Stomach (tissue), 9 donors: ENCODE data around the gene OR2T10. TPM values are rescaled to one million over a fixed set of nuclear protein-coding genes. Genes with fewer than 3 reads are reported as not detected.

Source experiments
- DNase-seq, 2 donors: peaks; one replicate each; pipeline versions ENCODE4 v3.0.0 to v3.0.0-alpha.2; 2013 to 2019
- H3K27ac ChIP-seq, 5 donors: fragments of 200-600 bp in 4 of 5; sonication (generic) in 4 of 5; one replicate each; pipeline ENCODE4 v1.5.1; 2013 to 2019; ENCODE audit warnings: mild to moderate bottlenecking in 1 of 5, moderate library complexity in 1 of 5
- H3K27me3 ChIP-seq, 3 donors: fragments of 200-600 bp; sonication (generic); one replicate each; pipeline ENCODE4 v1.5.1; 2017 to 2019; ENCODE audit warnings: mixed run types in 1 of 3
- H3K36me3 ChIP-seq, 4 donors: fragments of 200-600 bp; sonication (generic); 1 replicate in 3 of 4; 2 replicates in 1 of 4; pipeline ENCODE4 v1.5.1; 2016 to 2019
- H3K4me1 ChIP-seq, 4 donors: fragments of 200-600 bp; sonication (generic); one replicate each; pipeline ENCODE4 v1.5.1; 2016 to 2019
- H3K4me3 ChIP-seq, 4 donors: fragments of 200-600 bp; sonication (generic) in 3 of 4; one replicate each; pipeline ENCODE4 v1.5.1; 2016 to 2019; ENCODE audit warnings: mild to moderate bottlenecking in 1 of 4
- H3K9me3 ChIP-seq, 4 donors: fragments of 200-600 bp; sonication (generic); one replicate each; pipeline ENCODE4 v1.5.1; 2016 to 2019
- EP300 ChIP-seq: sonication (generic); formaldehyde crosslinking; IDR thresholded peaks from one replicate; pipeline ENCODE4 v1.6.1; 2017; ENCODE audit warnings: antibody characterized with exemption
- POLR2A ChIP-seq, 4 donors: fragments of 450-650 bp; IDR thresholded peaks; one replicate each; pipeline ENCODE4 v1.6.1; 2016; ENCODE audit warnings: antibody characterized with exemption in 4 of 4, control low read depth in 2 of 4, mild to moderate bottlenecking in 1 of 4, moderate library complexity in 1 of 4
- POLR2AphosphoS5 ChIP-seq, 3 donors: sonication (generic); formaldehyde crosslinking; IDR thresholded peaks; one replicate each; pipeline ENCODE4 v1.6.1; 2016; ENCODE audit warnings: antibody characterized with exemption in 3 of 3
- WGBS, 5 donors: extraction: QIAGEN DNeasy Blood & Tissue Kit in 3 of 5; methylation state at CpG; one replicate each; pipeline versions ENCODE4 v1.1.5 to v1.1.7; 2013 to 2018; 5-methylcytosine and 5-hydroxymethylcytosine counted together
- intact Hi-C: fragments of 100-400 bp; cut with DNase I; formaldehyde crosslinking; loops from one replicate; pipeline ENCODE4 v1.15.1; 2023; ENCODE audit warnings: low total_unique reads
- polyA plus RNA-seq, 3 donors: library from polyadenylated mRNA; stranded (reverse); fragments of 200-250 nt; gene quantifications; one replicate each; pipeline ENCODE4 v1.2.3, GENCODE V29; 2013
- total RNA-seq, 5 donors: library from RNA; depleted of rRNA; stranded (reverse); fragments of >200 nt; gene quantifications; one replicate each; pipeline versions ENCODE4 v1.1.0 to v1.2.3, GENCODE V29; 2014 to 2016
- TF ChIP-seq, protein P1 (sequence below), 7 experiments: fragments of 450-650 bp in 4 of 7; fragments of 200-600 bp in 3 of 7; sonication (generic) in 3 of 7; IDR thresholded peaks; one replicate each; pipeline ENCODE4 v1.5.1; 2016 to 2019; ENCODE audit warnings: antibody characterized with exemption in 7 of 7, control low read depth in 2 of 7, mild to moderate bottlenecking in 1 of 7
- donor health status: healthy with polysubstance abuse.
- donor health status: Bipolar disorder and iron deficiency.
- donor health status: healthy.

The OR2T10 gene
- total and polyA plus RNA-seq, 8 donors = not detected

DNA sequence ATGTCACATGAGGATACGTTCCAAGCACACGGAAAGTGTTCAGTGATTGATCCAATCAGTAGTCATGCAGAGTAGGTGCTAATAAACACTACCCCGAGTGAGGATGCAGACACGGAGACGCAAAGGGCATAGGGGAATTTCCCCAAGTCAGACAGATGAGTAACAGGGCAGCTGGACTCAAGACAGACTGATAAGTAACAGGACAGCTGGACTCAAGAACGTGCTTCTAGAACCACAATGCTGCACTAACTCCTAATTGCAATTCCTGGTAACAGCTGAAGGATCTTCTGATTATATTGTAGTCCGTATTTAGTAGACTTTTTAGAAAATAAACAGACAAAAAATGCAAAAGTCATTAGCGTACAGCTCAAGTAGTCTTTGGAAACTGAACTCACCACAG, 1.9 kb upstream of the OR2T10 start:
- WGBS, 5 donors = 67 to 79% (median 77%) methylated on average over 8 of the region's 8 CpGs
- DNase-seq = no peak
- TF ChIP-seq EP300 = no peak
- TF ChIP-seq, protein P1, sequence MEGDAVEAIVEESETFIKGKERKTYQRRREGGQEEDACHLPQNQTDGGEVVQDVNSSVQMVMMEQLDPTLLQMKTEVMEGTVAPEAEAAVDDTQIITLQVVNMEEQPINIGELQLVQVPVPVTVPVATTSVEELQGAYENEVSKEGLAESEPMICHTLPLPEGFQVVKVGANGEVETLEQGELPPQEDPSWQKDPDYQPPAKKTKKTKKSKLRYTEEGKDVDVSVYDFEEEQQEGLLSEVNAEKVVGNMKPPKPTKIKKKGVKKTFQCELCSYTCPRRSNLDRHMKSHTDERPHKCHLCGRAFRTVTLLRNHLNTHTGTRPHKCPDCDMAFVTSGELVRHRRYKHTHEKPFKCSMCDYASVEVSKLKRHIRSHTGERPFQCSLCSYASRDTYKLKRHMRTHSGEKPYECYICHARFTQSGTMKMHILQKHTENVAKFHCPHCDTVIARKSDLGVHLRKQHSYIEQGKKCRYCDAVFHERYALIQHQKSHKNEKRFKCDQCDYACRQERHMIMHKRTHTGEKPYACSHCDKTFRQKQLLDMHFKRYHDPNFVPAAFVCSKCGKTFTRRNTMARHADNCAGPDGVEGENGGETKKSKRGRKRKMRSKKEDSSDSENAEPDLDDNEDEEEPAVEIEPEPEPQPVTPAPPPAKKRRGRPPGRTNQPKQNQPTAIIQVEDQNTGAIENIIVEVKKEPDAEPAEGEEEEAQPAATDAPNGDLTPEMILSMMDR (IDR thresholded peaks at IDR 0.05) = no peak
- TF ChIP-seq POLR2AphosphoS5 (IDR thresholded peaks at IDR 0.05) = no peak
- TF ChIP-seq POLR2A (IDR thresholded peaks at IDR 0.05) = no peak
- Histone ChIP-seq H3K27me3 (no peaks in the 10 kb centered on the region), H3K27ac (no peak overlapping the region), H3K4me3 (no peak overlapping the region), H3K36me3 (no peaks in the 10 kb centered on the region), H3K9me3 (peaks cover 0 to 4% (median 0%) of the 10 kb centered on the region in 4 donors), H3K4me1 (no peaks in the 10 kb centered on the region)
- intact Hi-C loops = no loop called here

DNA sequence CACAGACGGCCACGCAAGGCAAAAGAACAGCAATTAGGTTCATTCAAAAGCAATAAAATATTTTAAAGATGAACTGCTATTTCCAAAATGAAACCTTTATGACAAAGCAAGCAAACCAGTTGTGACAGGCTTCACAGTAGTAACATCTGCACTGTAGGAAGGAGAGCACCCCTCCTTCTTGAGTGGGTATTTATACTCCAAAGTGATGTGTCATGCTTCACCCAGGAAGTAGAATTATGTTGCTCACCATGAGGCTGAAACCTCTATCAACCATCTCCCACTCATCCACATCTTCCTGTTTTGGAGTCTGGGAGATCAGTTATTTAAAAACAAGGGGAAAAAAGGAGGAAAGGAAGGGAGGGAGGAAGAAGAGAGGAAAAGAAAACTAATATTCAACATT, 885 bp downstream of the OR2T10 start:
- no peaks in the 10 kb centered on the region for H3K36me3 ChIP-seq
- no peak overlapping the region for H3K4me3 ChIP-seq
- H3K27me3 ChIP-seq = no peaks in the 10 kb centered on the region
- H3K9me3 ChIP-seq = no peaks in the 10 kb centered on the region
- H3K27ac ChIP-seq = no peak overlapping the region
- TF ChIP-seq EP300 (no peak), POLR2A (IDR thresholded peaks at IDR 0.05) (no peak), POLR2AphosphoS5 (IDR thresholded peaks at IDR 0.05) (no peak)
- TF ChIP-seq, protein P1 (IDR thresholded peaks at IDR 0.05) = no peak
- intact Hi-C loops = no loop called here
- DNase-seq = no peak
- H3K4me1 ChIP-seq = no peaks in the 10 kb centered on the region
- WGBS, 5 donors = 64 to 87% (median 76%) methylated on average over 2 of the region's 2 CpGs

DNA sequence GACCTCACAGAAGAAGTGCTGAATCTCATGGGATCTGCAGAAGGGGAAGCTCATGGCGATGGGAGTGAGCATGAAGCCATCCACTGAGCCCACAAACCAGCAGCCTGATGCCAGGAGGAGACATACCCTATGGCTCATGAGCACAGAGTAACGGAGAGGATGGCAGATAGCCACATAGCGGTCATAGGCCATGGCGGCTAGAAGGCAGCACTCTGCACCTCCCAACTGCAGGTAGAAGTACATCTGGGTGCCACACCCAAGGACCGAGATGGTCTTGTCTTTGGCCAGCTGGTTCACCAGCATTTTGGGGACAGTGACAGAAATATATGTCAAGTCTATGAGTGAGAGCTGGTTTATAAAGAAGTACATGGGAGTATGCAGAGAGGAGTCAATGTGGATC, 4.3 kb downstream of the OR2T10 start:
- DNase-seq = no peak
- intact Hi-C loops = no loop called here
- Histone ChIP-seq H3K4me3 (no peak overlapping the region), H3K36me3 (no peaks in the 10 kb centered on the region), H3K4me1 (no peaks in the 10 kb centered on the region), H3K9me3 (no peaks in the 10 kb centered on the region), H3K27me3 (no peaks in the 10 kb centered on the region), H3K27ac (no peak overlapping the region)
- WGBS, 5 donors = 83 to 90% (median 87%) methylated on average over 5 of the region's 5 CpGs
- TF ChIP-seq POLR2A (IDR thresholded peaks at IDR 0.05) (no peak), POLR2AphosphoS5 (IDR thresholded peaks at IDR 0.05) (no peak), EP300 (no peak)

DNA sequence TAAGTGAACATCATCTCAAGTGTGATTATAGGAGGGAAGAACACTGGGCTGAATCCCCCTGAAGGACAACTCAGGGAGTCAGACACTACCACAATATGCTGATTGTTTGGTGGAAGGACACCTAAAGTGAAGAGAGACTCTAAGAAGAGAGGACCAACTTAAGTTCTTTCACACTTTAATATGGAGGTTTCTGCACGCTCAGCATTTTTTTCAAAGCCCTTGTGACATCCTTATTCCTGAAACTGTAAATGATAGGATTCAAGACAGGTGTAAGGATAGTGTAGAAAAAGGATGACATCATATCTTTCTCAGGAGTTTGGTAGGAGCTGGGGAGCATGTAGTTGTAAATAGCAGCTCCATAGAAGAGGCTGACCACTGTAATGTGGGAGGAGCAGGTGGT, 4.8 kb downstream of the OR2T10 start:
- H3K27me3 ChIP-seq = no peaks in the 10 kb centered on the region
- H3K4me3 ChIP-seq = no peak overlapping the region
- TF ChIP-seq POLR2A (IDR thresholded peaks at IDR 0.05) (no peak), EP300 (no peak), POLR2AphosphoS5 (IDR thresholded peaks at IDR 0.05) (no peak)
- TF ChIP-seq, protein P1 (IDR thresholded peaks at IDR 0.05) = no peak
- intact Hi-C loops = no loop called here
- H3K27ac ChIP-seq = no peak overlapping the region
- 76 to 83% (median 78%) methylated on average over 1 of the region's 1 CpG for WGBS, 5 donors
- H3K4me1 ChIP-seq = no peaks in the 10 kb centered on the region
- H3K36me3 ChIP-seq = no peaks in the 10 kb centered on the region
- H3K9me3 ChIP-seq = no peaks in the 10 kb centered on the region
- no peak for DNase-seq

DNA sequence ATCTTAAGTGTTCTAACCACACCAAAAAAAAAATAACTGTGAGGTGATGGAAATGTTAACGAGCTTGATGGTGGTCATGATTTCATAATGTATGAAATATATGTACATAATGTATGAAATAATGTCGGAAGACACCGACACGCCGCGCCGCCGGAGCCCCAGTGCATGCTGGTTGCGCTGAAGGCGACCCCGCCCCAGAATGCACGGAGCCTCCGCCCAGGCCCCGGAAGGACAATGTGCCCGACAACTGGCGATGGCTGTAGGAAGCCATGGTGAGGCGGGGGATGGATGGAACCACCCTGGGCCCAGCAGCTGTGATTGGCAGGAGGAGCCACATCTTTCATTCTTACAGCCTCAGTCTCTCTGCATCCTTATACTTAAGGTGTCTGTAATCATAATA, 7.4 kb downstream of the OR2T10 start:
- H3K4me3 ChIP-seq = no peak overlapping the region
- TF ChIP-seq POLR2AphosphoS5 (IDR thresholded peaks at IDR 0.05) (no peak), EP300 (no peak), POLR2A (IDR thresholded peaks at IDR 0.05) (no peak)
- TF ChIP-seq, protein P1 (IDR thresholded peaks at IDR 0.05) = no peak
- no peaks in the 10 kb centered on the region for H3K36me3 ChIP-seq
- DNase-seq = no peak
- intact Hi-C loops = no loop called here
- no peaks in the 10 kb centered on the region for H3K27me3 ChIP-seq
- H3K27ac ChIP-seq = no peak overlapping the region
- no peaks in the 10 kb centered on the region for H3K9me3 ChIP-seq
- 89 to 92% (median 91%) methylated on average over 17 of the region's 17 CpGs for WGBS, 5 donors
- no peaks in the 10 kb centered on the region for H3K4me1 ChIP-seq
